GM11168 (cell line): ENCODE measurements around the gene PRSS16.
"Not testable (repeated sequence)": the region's sequence is repeated elsewhere in the genome, so short reads cannot be mapped to it uniquely, and the experiment has no call there.

Experiments
- in situ Hi-C: fragments of 300-500 bp; cut with MboI; formaldehyde crosslinking; loops from one replicate; pipeline ENCODE4 v1.12.0; 2022; ENCODE audit warnings: low sequenced_read_pairs; ENCODE audit not compliant: unreplicated experiment

The PRSS16 gene

GRCh38 chr6:27242589-27243265 is 4.8 kb upstream of the PRSS16 start:
- in situ Hi-C loops, result no loop called here

DNA sequence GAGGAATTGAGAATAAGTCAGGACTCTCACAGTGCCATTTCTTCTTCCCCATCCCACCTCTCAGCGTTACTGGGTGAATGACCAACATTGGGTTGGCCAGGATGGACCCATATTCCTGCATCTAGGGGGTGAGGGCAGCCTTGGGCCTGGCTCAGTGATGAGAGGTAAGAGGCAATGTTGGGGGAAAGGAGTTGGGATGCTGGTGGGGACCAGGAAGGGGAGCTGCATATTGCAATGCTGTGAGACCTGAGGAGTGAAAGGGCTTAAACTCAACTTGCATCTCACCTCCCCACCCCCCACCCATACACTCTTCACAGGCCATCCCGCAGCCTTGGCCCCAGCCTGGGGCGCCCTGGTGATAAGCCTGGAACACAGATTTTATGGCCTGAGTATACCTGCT is 1.3 kb downstream of the PRSS16 start:
- in situ Hi-C loops, result no loop called here

GRCh38 chr6:27250277-27251111 is 3.0 kb downstream of the PRSS16 start:
- in situ Hi-C loops, result no loop called here

- in situ Hi-C loops, result no loop called here
These were observed 3.7 kb downstream of the PRSS16 start for GRCh38 chr6:27251112-27251605.

- in situ Hi-C loops, result no loop called here
These were observed 4.2 kb downstream of the PRSS16 start for GRCh38 chr6:27251606-27252251.

GRCh38 chr6:27254566-27254965 is 7.1 kb downstream of the PRSS16 start:
- in situ Hi-C loops, result no loop called here

DNA sequence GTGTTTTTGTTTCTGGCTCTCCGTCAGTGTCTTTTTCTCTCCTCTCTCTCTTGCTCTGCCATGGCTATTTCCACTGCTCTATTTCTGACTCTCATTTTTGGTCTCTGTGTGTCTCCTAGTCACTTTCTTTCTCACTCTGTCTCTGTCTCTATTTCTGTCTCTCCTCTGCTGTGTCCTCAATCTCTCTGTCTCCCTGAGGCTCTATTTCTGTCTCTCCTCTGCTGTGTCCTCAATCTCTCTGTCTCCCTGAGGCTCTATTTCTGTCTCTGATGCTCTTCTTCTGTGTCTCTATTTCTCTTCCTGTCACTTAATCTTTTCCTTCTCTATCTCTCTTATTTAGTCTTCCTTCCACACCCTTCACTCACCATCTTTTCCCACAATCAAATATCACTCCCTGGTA is 8.4 kb downstream of the PRSS16 start:
- in situ Hi-C loops, result no loop called here

GRCh38 chr6:27260369-27260768 is 12.9 kb downstream of the PRSS16 start:
- in situ Hi-C loops, result no loop called here

GRCh38 chr6:27260836-27261375 is 13.4 kb downstream of the PRSS16 start:
- in situ Hi-C loops, result no loop called here

GRCh38 chr6:27263886-27264285 is 16.4 kb downstream of the PRSS16 start:
- in situ Hi-C loops, result no loop called here

GRCh38 chr6:27267003-27267402 is 19.5 kb downstream of the PRSS16 start:
- in situ Hi-C loops, result not testable (repeated sequence)

DNA sequence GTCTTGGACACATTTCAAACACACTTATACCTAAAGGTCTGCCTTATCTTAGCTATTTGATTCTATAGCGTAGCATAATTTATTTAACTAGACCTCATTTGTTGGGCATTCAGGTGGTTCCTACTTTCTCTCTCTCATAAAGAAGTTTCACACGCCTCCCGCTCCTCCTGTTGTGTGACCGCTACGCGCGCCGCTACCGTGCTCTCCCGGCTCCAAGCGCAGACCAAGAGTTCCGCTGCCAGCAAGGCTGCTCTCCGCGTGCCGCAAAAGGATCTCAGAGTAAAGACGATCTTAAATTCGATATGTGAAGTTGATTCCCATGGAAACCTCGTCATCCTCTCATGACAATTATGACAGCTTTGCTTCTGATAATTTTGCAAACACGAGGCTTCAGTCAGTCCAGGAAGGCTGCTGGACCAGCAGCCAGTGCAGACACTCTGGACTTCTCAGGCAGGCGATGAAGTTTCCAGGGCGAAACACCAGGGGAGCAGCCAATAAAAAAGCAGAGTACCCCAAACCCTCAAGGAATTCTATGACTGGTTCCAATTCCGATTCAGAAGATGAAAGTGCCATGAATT is 20.4 kb downstream of the PRSS16 start:
- in situ Hi-C loops, result no loop called here

DNA sequence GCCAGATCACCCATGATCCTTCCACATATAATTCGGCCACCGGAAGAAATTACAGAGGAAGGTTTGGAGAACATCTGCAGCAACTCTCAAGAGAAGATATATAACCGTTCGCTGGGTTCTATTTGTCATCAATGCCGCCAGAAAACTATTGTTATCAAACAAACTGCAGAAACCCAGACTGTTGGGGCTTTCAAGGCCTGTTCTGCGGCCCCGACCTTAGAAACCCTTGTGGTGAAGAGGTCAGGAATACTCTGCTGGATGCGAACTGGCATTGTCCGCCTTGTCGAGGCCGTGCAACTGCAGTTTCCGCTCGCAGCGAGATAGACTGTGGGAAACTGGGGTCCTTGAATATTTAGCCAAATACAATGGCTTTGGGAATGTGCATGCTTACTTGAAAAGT is 21.3 kb downstream of the PRSS16 start:
- in situ Hi-C loops, result no loop called here

DNA sequence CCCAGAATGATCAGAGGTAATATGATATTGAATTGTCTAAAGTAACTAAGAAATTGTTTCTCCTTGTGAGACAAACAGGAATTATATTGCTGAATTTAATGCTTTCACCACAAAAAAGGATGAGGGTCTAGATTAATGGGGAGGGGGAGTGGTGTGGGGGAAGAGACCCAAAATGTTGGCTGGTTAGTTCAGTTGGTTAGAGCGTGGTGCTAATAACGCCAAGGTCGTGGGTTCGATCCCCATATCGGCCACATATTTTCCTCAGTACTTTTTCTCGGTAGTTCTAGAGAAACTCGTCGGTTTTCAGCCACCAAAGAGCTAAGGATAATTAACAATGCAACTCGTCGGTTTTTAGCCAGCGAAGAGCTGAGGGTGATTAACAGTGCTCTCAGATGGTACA is 26.3 kb downstream of the PRSS16 start:
- in situ Hi-C loops, result no loop called here

DNA sequence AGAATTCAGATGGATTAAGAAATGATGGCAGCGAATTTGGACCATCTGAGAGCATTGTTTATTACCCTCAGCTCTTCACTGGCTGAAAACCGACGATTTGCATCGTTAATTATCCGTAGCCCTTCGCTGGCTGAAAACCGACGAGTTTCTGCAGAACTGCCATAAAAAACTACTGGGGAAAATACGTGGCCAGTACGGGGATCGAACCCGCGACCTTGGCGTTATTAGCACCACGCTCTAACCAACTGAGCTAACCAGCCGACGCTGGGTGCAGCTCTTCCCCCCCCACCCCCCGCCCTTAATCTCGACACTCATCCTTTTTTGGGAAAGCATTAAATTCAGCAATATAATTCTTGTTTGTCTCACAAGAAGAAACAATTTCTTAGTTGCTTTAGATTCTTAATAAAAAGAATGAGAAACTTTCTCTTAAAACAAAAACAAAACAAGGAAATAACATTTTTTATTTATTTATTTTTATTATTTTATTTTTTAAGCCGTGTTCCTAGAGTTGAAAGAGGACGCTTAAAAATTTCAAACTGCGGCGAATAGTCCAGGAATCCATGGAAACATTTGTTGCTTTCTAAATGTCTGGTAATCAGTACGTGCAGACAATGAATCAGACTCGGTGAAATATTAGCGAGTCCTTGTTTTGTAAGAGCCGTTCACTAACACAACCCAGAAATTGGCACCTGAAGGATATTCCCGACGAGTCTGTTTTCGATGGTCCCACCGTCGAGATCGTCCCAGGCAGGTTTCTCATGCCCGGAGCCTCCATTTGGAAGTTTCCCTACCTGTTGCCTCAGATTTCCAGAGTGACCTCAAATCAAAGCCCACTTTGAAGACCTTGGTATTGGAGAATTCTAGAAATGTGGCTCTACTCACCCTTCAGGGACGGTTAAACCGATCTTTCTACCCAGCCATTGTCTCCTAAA is 27.8 kb downstream of the PRSS16 start:
- in situ Hi-C loops, result no loop called here

DNA sequence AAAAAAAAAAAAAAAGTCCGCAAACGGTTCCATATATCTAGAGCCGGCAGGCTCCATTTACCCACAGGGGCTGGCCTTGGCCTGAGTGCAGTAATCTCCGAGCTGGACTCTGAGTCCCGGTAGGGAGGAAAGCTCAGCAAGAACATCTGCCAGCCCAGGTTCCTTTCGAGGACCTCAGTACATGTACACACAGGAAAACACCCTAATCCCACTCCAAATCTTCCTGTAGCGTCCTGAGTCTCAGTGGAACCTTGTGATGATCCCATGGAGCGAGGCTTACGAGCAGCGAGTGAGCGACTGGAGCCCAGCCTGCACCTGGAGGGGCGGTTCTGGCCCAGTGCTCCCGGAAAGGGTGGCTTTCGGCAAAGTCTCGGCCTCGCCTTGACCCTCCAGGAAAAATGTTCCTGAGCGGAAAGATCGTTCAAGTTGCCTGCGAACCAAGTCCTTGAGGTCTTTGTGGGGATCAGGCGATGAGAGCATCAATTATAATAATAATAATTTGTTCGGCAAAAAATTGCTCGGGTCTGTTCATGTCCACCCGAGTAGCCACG is 32.1 kb downstream of the PRSS16 start:
- in situ Hi-C loops, result no loop called here

- in situ Hi-C loops, result no loop called here
These were observed 32.6 kb downstream of the PRSS16 start for GRCh38 chr6:27280064-27280539.

- in situ Hi-C loops, result no loop called here
These were observed 33.1 kb downstream of the PRSS16 start for GRCh38 chr6:27280540-27281000.

DNA sequence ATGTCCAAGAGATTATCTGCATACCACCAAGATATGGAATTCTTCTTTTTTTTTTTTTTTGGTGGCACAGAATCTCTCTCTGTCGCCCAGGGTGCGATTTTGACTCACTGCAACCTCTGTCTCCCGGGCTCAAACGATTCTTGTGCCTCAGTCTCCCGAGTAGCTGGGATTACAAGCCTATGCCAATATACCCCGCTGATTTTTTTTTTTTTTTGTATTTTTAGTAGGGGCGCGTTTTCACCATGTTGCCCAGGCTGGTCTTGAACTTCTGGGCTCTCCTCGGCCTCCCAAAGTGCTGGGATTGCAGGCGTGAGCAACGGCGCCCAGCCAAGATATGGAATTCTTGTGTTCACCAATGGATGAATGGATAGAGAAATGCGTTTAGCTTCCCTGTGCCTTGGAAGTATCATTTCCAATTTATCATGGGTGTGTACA is 33.6 kb downstream of the PRSS16 start:
- in situ Hi-C loops, result no loop called here
